ENCODE results near the gene ARHGDIB.

ARHGDIB gene

GRCh38 chr12:14900521-14901227 is 60.7 kb downstream of the ARHGDIB start:
- DNase-seq (ENCODE audit: low spot score) = no peak

DNA sequence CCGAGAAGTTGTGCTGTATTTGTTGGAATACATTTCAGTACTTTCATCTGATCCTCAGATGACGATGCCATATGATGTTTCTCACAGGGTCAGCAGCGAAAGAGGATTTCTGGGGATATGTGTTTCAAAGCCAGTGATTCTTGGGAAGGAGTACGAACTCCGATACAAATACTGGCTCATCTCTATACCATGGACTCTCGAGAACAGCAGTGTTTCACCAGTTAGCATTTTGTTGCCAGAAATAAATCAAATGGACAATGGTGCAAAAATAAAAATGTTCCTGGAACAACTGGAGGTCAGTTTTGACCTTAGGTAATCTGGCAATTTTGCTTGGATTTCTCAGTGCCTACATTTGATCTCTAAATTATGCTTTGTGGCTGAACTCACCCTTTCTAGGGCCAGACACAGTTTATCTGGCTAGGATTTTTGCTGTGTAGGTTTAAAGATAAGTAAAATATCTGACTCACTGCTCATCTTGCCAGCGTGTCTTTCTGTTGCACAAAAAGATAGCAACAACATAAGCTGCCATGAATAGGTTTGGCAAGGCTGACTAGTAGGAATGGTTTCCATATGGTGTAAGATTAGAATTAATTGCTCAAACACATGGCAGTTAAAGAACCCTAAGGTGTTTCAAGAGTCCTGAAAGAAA is 64.8 kb downstream of the ARHGDIB start:
- no peak for DNase-seq (ENCODE audit: low spot score)

GRCh38 chr12:14893506-14894250 is 67.7 kb downstream of the ARHGDIB start:
- no peak for DNase-seq (ENCODE audit: low spot score)

- no peak for DNase-seq (ENCODE audit: low spot score)
Observed at GRCh38 chr12:14892726-14893505, 68.5 kb downstream of the ARHGDIB start.
